ENCODE measurements around the gene HPSE2. TPM values are rescaled to one million over a fixed set of nuclear protein-coding genes. Genes with fewer than 3 reads are reported as not detected.

Gene HPSE2
- total RNA-seq, 1 experiment from 2014 or later, result 0.05 TPM

- peaks cover 4 to 18% of the 10 kb centered on the region in 2 experiments; a peak in 3 of 4 replicates for H3K4me1 ChIP-seq (ENCODE audit: control insufficient read depth in 1 of 2, insufficient read depth in 2 of 2, low read length in 2 of 2)
- ChIA-PET CTCF (interaction anchor here (1.1 to 1.2 kb wide), 2 partner anchors 17 to 25 kb away, joined by 3 to 4 read pairs; no protein-coding TSS in a partner anchor), POLR2A (no interaction called here), RAD21 (ENCODE audit: low non-redundant PET in 1 of 2, low total read pairs in 2 of 2, uncharacterized antibody in 2 of 2, unreplicated experiment in 2 of 2) (no interaction called here)
- intact Hi-C loops (cut with micrococcal nuclease), result no loop called here
- H3K27ac ChIP-seq (ENCODE audit: low read depth, low read length), result no peak overlapping the region
- no peaks in the 10 kb centered on the region for H3K27me3 ChIP-seq (ENCODE audit: insufficient read depth, low read length)
- no peak overlapping the region for H3K9ac ChIP-seq (ENCODE audit: low read length)
- H3K36me3 ChIP-seq (ENCODE audit: control insufficient read depth in 1 of 2, insufficient read depth in 2 of 2, low read length in 2 of 2), result no peaks in the 10 kb centered on the region
- H3K4me2 ChIP-seq (ENCODE audit: low read length), result no peak overlapping the region
- BruUV-seq (replicated peaks), result no TSS peak
- H3K79me2 ChIP-seq (ENCODE audit: insufficient read depth, low read length), result peaks cover 9% of the 10 kb centered on the region
- no peak for ATAC-seq
- H2AFZ ChIP-seq (ENCODE audit: low read depth, low read length, poor library complexity, severe bottlenecking), result no peak overlapping the region
- no peak for DNase-seq (ENCODE audit: low read depth, low spot score)
- no peak overlapping the region for H3K4me3 ChIP-seq (replicated peaks in 1 of 2; ENCODE audit: low read depth in 1 of 2, low read length in 2 of 2)
- no peaks in the 10 kb centered on the region for H3K9me3 ChIP-seq (ENCODE audit: control insufficient read depth in 1 of 2, insufficient read depth in 1 of 2, low read depth in 1 of 2, low read length in 2 of 2)
- H3K9me2 ChIP-seq (ENCODE audit: insufficient read depth), result no peaks in the 10 kb centered on the region
- no peaks in the 10 kb centered on the region for H4K20me1 ChIP-seq (ENCODE audit: insufficient read depth)
- TF ChIP-seq SRF (IDR thresholded peaks at IDR 0.05; ENCODE audit: low read depth) (no peak), FOSL1 (IDR thresholded peaks at IDR 0.05; ENCODE audit: low read depth) (no peak), SIN3A (IDR thresholded peaks at IDR 0.05; ENCODE audit: low read depth) (no peak), POLR2A (IDR thresholded peaks at IDR 0.05; ENCODE audit: borderline replicate concordance, extremely low read depth, insufficient read depth, insufficient read length) (no peak), CEBPB (IDR thresholded peaks at IDR 0.05; ENCODE audit: low read depth) (no peak), ELF1 (IDR thresholded peaks at IDR 0.05; ENCODE audit: borderline replicate concordance, low read depth) (no peak), JUND (IDR thresholded peaks at IDR 0.05) (no peak)
Observed at GRCh38 chr10:98450618-98451017, 785.0 kb downstream of the HPSE2 start.

GRCh38 chr10:98449287-98449686 lies 786.4 kb downstream of the HPSE2 start:
- Histone ChIP-seq H3K9me2 (ENCODE audit: insufficient read depth) (no peaks in the 10 kb centered on the region), H3K4me1 (ENCODE audit: control insufficient read depth in 1 of 2, insufficient read depth in 2 of 2, low read length in 2 of 2) (peaks cover 6 to 23% of the 10 kb centered on the region in 2 experiments; a peak in 3 of 4 replicates), H3K27me3 (ENCODE audit: insufficient read depth, low read length) (no peaks in the 10 kb centered on the region), H2AFZ (ENCODE audit: low read depth, low read length, poor library complexity, severe bottlenecking) (no peak overlapping the region), H4K20me1 (ENCODE audit: insufficient read depth) (no peaks in the 10 kb centered on the region), H3K79me2 (ENCODE audit: insufficient read depth, low read length) (peaks cover 23% of the 10 kb centered on the region), H3K9ac (ENCODE audit: low read length) (no peak overlapping the region), H3K36me3 (ENCODE audit: control insufficient read depth in 1 of 2, insufficient read depth in 2 of 2, low read length in 2 of 2) (peaks cover 7 to 9% of the 10 kb centered on the region in 2 experiments; a peak in 3 of 4 replicates), H3K27ac (ENCODE audit: low read depth, low read length) (no peak overlapping the region), H3K4me2 (ENCODE audit: low read length) (no peak overlapping the region), H3K4me3 (replicated peaks in 1 of 2; ENCODE audit: low read depth in 1 of 2, low read length in 2 of 2) (no peak overlapping the region), H3K9me3 (ENCODE audit: control insufficient read depth in 1 of 2, insufficient read depth in 1 of 2, low read depth in 1 of 2, low read length in 2 of 2) (no peaks in the 10 kb centered on the region)
- TF ChIP-seq CEBPB (IDR thresholded peaks at IDR 0.05; ENCODE audit: low read depth) (no peak), YY1 (IDR thresholded peaks at IDR 0.05; ENCODE audit: extremely low read depth, insufficient replicate concordance, low read depth, low read length) (no peak), ZBTB33 (IDR thresholded peaks at IDR 0.05; ENCODE audit: extremely low read depth, insufficient replicate concordance, low read length) (no peak), FOSL1 (IDR thresholded peaks at IDR 0.05; ENCODE audit: low read depth) (no peak)
- intact Hi-C loops (cut with micrococcal nuclease), result no loop called here
- BruUV-seq (replicated peaks), result no TSS peak
- ATAC-seq (no peak), DNase-seq (ENCODE audit: low read depth, low spot score) (no peak)
- RAD21 ChIA-PET (ENCODE audit: low non-redundant PET in 1 of 2, low total read pairs in 2 of 2, uncharacterized antibody in 2 of 2, unreplicated experiment in 2 of 2), result no interaction called here
- POLR2A ChIA-PET, result no interaction called here
- CTCF ChIA-PET, result no interaction called here

Data from HCT116 (cell line).